ENCODE measurements around the gene AGAP1. TPM values are rescaled to one million over a fixed set of nuclear protein-coding genes. Genes with fewer than 3 reads are reported as not detected.

AGAP1 gene
- total and polyA plus RNA-seq, 2 donors (not counting 3 experiments of a cell fraction or from before 2014, with no cell fraction given): 10.2 to 20.9 TPM

DNA sequence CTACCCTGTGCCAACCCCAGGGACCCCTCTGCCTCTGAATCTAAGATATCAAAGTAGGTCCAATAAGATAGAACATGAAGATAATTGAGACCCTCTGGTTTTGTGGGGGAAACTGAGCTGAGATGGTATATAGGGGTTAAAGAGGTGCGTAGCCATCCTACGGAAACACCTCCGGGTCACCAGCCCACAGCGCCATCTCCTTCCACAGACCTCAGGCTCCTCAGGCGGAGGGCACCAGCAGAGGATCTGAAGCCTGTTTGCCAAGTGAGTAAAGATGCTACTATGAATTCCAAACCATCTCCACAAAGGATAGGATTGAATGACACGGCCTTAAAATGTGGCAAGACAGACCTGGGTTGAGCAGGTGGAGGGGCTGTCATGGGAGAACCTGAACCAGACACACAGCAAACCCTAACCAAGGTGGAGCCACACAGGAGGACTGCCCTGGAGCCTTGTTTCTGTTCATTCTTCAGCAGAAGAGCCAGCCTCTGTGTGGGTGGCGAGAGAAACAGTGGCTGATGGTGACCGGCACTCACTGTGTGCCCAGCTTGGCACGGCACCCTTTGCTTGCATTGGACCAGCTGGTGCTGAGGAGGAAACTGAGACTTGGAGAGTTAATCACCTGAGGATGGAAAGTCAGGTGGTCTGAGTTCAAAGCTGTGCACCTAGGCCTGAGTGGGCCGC lies 664.1 kb downstream of the AGAP1 start:
- Histone ChIP-seq H4K20me1 (replicated peaks; ENCODE audit: control insufficient read depth, extremely low read depth, insufficient read depth, low read length) (no peaks in the 10 kb centered on the region), H3K4me3 (replicated peaks in 1 of 3; ENCODE audit: insufficient read depth in 1 of 3, low read depth in 1 of 3, low read length in 3 of 3) (no peak overlapping the region), H3K9me1 (replicated peaks; ENCODE audit: control insufficient read depth, extremely low read depth, insufficient read depth, low read length) (no peaks in the 10 kb centered on the region), H3K79me2 (ENCODE audit: control insufficient read depth, insufficient read depth, low read length) (no peaks in the 10 kb centered on the region), H3K9me3 (replicated peaks; ENCODE audit: control insufficient read depth, insufficient read depth, low read length) (no peaks in the 10 kb centered on the region), H3K4me1 (ENCODE audit: control insufficient read depth, extremely low read depth, insufficient read depth, low read length) (no peaks in the 10 kb centered on the region), H2AFZ (ENCODE audit: low read depth, low read length) (no peak overlapping the region), H3K4me2 (ENCODE audit: insufficient read depth, low read length) (no peak overlapping the region), H3K36me3 (ENCODE audit: control insufficient read depth in 2 of 2, extremely low read depth in 1 of 2, insufficient read depth in 2 of 2, low read length in 2 of 2) (no peaks in the 10 kb centered on the region), H3K27me3 (ENCODE audit: control insufficient read depth in 2 of 2, insufficient read depth in 2 of 2, low read length in 2 of 2) (peaks cover 0 to 16% of the 10 kb centered on the region in 2 experiments), H3K27ac (ENCODE audit: insufficient read depth, low read depth, low read length) (no peak overlapping the region), H3K9ac (replicated peaks; ENCODE audit: extremely low read depth, insufficient read depth, low read length) (no peak overlapping the region)
- ChIA-PET POLR2A (no interaction called here), CTCF (interaction anchor here (1.4 kb wide), 1 partner anchor 23 kb away, joined by 5 read pairs; no protein-coding TSS in a partner anchor)
- BruUV-seq (replicated peaks): no TSS peak
- FAIRE-seq: no peak
- no peak for DNase-seq (ENCODE audit: low read depth, low spot score)
- intact Hi-C loops (cut with micrococcal nuclease) (no loop called here), dilution Hi-C loops (cut with MboI; ENCODE audit: extremely low pct_ligation_motif_present, low sequenced_read_pairs) (no loop called here)
- TF ChIP-seq MYC (IDR thresholded peaks at IDR 0.05; ENCODE audit: low read depth, low read length): no peak
- no peak for TF ChIP-seq EZH2 (IDR thresholded peaks at IDR 0.05; ENCODE audit: borderline replicate concordance, low read depth, low read length, severe bottlenecking)
- TF ChIP-seq MAX (IDR thresholded peaks at IDR 0.05; ENCODE audit: insufficient read depth, insufficient read length): no peak
- no peak for TF ChIP-seq GATA2 (IDR thresholded peaks at IDR 0.05; ENCODE audit: insufficient read depth, insufficient read length, low read depth, low read length)
- no peak for TF ChIP-seq POLR2AphosphoS5 (IDR thresholded peaks at IDR 0.05; ENCODE audit: insufficient read depth, low read depth, low read length)
- no peak for TF ChIP-seq POLR2A (IDR thresholded peaks at IDR 0.05; ENCODE audit: low read depth, low read length)
- no peak for TF ChIP-seq CTCF (IDR thresholded peaks at IDR 0.05; ENCODE audit: extremely low read depth in 1 of 2, insufficient read depth in 1 of 2, low read depth in 1 of 2, low read length in 2 of 2)
- TF ChIP-seq JUN (IDR thresholded peaks at IDR 0.05; ENCODE audit: borderline replicate concordance, insufficient read depth, insufficient read length, low read depth): no peak
- TF ChIP-seq FOS (IDR thresholded peaks at IDR 0.05; ENCODE audit: borderline replicate concordance, insufficient read depth, low read length): no peak

Data from endothelial cell of umbilical vein (primary cell).